HepG2 (cell line): ENCODE measurements around the gene CTRL. TPM values are rescaled to one million over a fixed set of nuclear protein-coding genes. Genes with fewer than 3 reads are reported as not detected.

ENCODE experiments used
- DR1 ChIP-seq: sonication (generic); formaldehyde crosslinking; IDR thresholded peaks from 2 replicates; pipeline ENCODE4 v1.8.0; 2021; ENCODE audit warnings: mild to moderate bottlenecking, missing genetic modification reagents, inconsistent platforms
- MXD1 ChIP-seq: sonication (generic); formaldehyde crosslinking; IDR thresholded peaks from 2 replicates; pipeline ENCODE4 v1.4.0; 2020; ENCODE audit warnings: mild to moderate bottlenecking, missing genetic modification reagents
- NFIB ChIP-seq: sonication (generic); formaldehyde crosslinking; IDR thresholded peaks from 2 replicates; pipeline ENCODE4 v1.9.0; 2021; ENCODE audit warnings: missing genetic modification reagents, mild to moderate bottlenecking, borderline replicate concordance
- SCMH1 ChIP-seq: sonication (generic); formaldehyde crosslinking; IDR thresholded peaks from 2 replicates; pipeline ENCODE4 v1.9.0; 2021; ENCODE audit warnings: missing genetic modification reagents, mild to moderate bottlenecking, borderline replicate concordance
- TCF12 ChIP-seq, 2 experiments: fragments of 450-650 bp in 1 of 2; sonication (generic) in 1 of 2; formaldehyde crosslinking in 1 of 2; IDR thresholded peaks; 2 replicates each; pipeline versions ENCODE4 v1.6.1 to v1.8.0; 2017 to 2022; ENCODE audit warnings: antibody characterized with exemption in 1 of 2, mild to moderate bottlenecking in 1 of 2, missing genetic modification reagents in 1 of 2, moderate library complexity in 1 of 2
- ZBTB40 ChIP-seq, 2 experiments: fragments of 450-650 bp in 1 of 2; sonication (generic) in 1 of 2; formaldehyde crosslinking in 1 of 2; IDR thresholded peaks; 2 replicates each; pipeline versions ENCODE4 v1.6.1 to v1.8.0; 2016 to 2022; ENCODE audit warnings: antibody characterized with exemption in 1 of 2, mild to moderate bottlenecking in 1 of 2, missing genetic modification reagents in 1 of 2
- ZNF333 ChIP-seq: sonication (generic); formaldehyde crosslinking; IDR thresholded peaks from 2 replicates; pipeline ENCODE4 v1.4.0; 2020; ENCODE audit warnings: mild to moderate bottlenecking, missing genetic modification reagents, borderline replicate concordance
- ZNF619 ChIP-seq: sonication (generic); formaldehyde crosslinking; IDR thresholded peaks from 2 replicates; pipeline ENCODE4 v1.4.0; 2020; ENCODE audit warnings: mild to moderate bottlenecking, missing genetic modification reagents
- ZNF687 ChIP-seq: sonication (generic); formaldehyde crosslinking; IDR thresholded peaks from 2 replicates; pipeline ENCODE4 v1.5.1; 2020; ENCODE audit warnings: mild to moderate bottlenecking, missing genetic modification reagents, moderate library complexity
- polyA plus RNA-seq, 8 experiments: library from polyadenylated mRNA; depleted of rRNA in 3 of 8; stranded (reverse) in 7 of 8; unstranded in 1 of 8; fragments of >200 nt; fragmentation: Illumina TruSeq in 4 of 8; extraction: Trizol in 4 of 8; gene quantifications; 2 replicates each; pipeline versions ENCODE4 v1.2.1 to v1.2.3, GENCODE V29; 2011 to 2016; ENCODE audit warnings: low read depth in 4 of 8, missing spikeins in 1 of 8, mixed read lengths in 1 of 8; ENCODE audit not compliant: insufficient read depth in 1 of 8
- total RNA-seq, 5 experiments: library from RNA; depleted of rRNA; stranded (reverse); fragments of >200 nt; fragmentation: Illumina TruSeq; extraction: Trizol; gene quantifications; 2 replicates each; pipeline ENCODE4 v1.2.3, GENCODE V29; 2016; ENCODE audit warnings: low read depth in 1 of 5
- TF ChIP-seq, protein P1 (sequence below): IDR thresholded peaks from 2 replicates; pipeline ENCODE4 v1.6.1; 2016; ENCODE audit warnings: mild to moderate bottlenecking

Gene CTRL
- total and polyA plus RNA-seq, 2 of the 13 experiments (the other 11 are each of a cell fraction or from before 2014, with no cell fraction given) = 1.9 to 2.7 TPM

GRCh38 chr16:67939507-67940445 lies 8.1 kb upstream of the CTRL start (continued):
- 0 out of 2 replicates have a peak, but pooled peaks have one; percentile 69 for TF ChIP-seq NFIB
- peak; percentile 57; the same call in 1 of the 2 replicates for TF ChIP-seq ZNF333 (CRISPR knock-in tag)
- no peak for TF ChIP-seq DR1 (CRISPR knock-in tag)
- no peak for TF ChIP-seq SCMH1 (CRISPR knock-in tag)
- TF ChIP-seq MXD1 (CRISPR knock-in tag) = no peak
- peak; percentile 49; the same call in 1 of the 2 replicates for TF ChIP-seq ZNF687 (CRISPR knock-in tag)
- TF ChIP-seq TCF12 (IDR thresholded peaks at IDR 0.05) = no peak
- no peak for TF ChIP-seq TCF12 (CRISPR knock-in tag; IDR thresholded peaks at IDR 0.05)
- TF ChIP-seq, protein P1, sequence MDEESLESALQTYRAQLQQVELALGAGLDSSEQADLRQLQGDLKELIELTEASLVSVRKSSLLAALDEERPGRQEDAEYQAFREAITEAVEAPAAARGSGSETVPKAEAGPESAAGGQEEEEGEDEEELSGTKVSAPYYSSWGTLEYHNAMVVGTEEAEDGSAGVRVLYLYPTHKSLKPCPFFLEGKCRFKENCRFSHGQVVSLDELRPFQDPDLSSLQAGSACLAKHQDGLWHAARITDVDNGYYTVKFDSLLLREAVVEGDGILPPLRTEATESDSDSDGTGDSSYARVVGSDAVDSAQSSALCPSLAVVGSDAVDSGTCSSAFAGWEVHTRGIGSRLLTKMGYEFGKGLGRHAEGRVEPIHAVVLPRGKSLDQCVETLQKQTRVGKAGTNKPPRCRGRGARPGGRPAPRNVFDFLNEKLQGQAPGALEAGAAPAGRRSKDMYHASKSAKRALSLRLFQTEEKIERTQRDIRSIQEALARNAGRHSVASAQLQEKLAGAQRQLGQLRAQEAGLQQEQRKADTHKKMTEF (CRISPR knock-in tag) = 0 out of 2 replicates have a peak, but pooled peaks have one; percentile 7
- TF ChIP-seq ZNF619 (CRISPR knock-in tag) = peak; percentile 66; the same call in 1 of the 2 replicates
- TF ChIP-seq ZBTB40 (IDR thresholded peaks at IDR 0.05) = no peak
- 0 out of 2 replicates have a peak, but pooled peaks have one; percentile 50 for TF ChIP-seq ZBTB40 (CRISPR knock-in tag; IDR thresholded peaks at IDR 0.05)
